ENCODE results near the gene HGFAC.
"Not testable (repeated sequence)": the region's sequence is repeated elsewhere in the genome, so short reads cannot be mapped to it uniquely, and the experiment has no call there.

Gene HGFAC

DNA sequence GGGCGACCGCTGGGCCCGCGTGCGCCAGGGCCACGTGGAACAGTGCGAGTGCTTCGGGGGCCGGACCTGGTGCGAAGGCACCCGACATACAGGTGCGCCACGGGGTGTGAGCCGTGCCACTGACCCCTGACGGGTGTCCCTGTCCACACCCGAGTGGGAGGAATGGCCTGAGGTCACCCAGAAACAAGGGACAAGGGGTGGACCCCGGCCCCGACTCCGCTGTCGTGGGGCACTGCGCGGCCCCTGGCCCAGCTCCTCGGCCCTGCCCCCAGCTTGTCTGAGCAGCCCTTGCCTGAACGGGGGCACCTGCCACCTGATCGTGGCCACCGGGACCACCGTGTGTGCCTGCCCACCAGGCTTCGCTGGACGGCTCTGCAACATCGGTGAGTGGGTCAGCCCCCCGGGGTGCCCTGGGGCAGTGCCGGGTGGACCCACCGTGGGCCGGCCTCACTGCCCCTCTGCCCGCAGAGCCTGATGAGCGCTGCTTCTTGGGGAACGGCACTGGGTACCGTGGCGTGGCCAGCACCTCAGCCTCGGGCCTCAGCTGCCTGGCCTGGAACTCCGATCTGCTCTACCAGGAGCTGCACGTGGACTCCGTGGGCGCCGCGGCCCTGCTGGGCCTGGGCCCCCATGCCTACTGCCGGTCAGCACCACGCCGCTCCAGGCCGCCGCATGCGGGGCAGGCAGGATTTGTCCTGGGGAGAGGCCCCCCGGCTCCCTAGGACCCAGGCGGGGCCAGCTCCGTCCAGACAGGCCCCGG is 2.8 kb downstream of the HGFAC start:
- DNase-seq = no peak

DNA sequence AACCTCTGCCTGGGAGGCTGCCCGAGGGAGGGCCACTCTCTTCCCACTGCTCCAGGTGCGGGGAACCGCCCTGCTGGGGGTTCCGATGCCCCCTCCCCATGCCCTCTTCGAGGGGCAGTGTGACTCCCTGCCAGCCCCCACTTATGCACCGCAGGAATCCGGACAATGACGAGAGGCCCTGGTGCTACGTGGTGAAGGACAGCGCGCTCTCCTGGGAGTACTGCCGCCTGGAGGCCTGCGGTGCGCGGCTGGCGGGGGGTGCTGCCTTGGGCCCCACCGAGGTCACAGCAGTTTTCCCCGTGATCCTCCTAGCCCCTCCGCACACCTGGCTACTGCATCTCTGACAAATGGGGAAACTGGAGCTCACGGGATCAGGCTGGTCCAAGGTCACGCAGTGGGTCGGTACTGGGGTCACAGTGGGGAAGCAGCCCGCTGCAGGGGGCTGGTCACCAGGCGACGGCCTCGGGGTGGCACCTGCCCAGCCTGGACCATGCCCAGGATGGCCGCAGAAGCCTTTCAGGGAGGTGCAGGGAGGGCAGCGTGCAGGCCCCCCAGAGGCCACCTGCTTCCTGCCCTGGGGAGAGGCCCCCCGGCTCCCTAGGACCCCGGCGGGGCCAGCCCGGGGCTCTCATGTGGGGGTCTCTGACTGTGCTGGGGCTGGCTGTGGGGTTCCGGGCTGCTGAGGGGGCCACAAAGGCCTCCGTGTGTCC is 3.5 kb downstream of the HGFAC start:
- no peak for DNase-seq

DNA sequence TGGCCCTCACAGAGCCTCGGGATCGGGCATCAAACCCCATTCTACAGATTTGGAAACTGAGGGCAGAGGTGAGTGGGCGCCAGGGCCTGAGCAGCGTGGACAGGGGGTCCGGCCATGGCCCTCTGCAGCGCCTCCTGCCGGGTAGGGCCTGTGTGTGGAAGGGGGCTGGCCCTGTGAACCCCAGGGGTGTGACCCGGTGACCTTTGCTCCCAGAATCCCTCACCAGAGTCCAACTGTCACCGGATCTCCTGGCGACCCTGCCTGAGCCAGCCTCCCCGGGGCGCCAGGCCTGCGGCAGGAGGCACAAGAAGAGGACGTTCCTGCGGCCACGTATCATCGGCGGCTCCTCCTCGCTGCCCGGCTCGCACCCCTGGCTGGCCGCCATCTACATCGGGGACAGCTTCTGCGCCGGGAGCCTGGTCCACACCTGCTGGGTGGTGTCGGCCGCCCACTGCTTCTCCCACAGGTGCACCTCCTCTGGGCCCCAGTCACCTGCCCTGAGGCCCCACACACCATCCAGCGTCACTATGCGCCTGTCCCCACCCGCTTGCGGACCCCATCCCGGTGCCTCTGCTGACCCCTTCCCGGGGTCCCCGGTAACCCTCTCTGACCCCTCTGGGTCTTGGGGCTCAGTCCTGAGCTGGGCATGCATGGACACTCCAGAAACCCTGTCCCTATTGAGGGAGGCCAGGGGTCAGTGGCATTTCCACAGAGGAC is 4.2 kb downstream of the HGFAC start:
- DNase-seq = no peak

DNA sequence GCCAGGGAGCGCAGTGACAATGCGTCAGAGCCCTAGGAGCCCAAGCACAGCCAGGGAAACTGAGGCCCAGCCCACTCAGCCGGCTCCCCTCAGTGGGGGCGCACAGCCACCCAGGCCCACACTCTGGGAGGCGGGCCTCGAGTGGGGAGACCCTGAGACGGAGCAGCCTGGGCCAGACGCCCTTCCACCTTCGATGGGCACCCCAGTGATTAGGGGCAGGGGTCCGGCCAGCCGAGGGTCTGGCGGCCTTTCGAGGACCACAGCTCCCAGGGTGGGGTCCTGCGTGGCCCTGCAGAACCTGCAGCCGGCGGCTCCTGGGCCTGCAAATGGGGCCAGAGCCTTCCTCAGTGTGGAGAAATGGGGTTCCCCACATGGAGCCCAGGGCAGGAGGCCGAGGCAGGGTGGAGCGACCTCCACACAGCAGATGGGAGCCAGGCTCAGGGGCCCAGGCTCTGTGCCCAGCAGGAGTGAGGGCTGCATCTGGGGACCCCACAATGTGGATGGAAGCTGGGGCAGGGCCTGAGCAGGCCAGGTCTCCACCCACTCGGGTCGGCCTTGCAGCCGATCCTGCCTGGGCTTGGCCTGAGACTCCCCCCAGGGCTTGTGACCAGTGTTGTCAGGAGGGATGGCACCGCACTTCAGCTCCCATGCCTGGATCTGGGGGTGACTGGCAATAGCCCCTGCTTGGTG is 5.0 kb downstream of the HGFAC start:
- DNase-seq = no peak

DNA sequence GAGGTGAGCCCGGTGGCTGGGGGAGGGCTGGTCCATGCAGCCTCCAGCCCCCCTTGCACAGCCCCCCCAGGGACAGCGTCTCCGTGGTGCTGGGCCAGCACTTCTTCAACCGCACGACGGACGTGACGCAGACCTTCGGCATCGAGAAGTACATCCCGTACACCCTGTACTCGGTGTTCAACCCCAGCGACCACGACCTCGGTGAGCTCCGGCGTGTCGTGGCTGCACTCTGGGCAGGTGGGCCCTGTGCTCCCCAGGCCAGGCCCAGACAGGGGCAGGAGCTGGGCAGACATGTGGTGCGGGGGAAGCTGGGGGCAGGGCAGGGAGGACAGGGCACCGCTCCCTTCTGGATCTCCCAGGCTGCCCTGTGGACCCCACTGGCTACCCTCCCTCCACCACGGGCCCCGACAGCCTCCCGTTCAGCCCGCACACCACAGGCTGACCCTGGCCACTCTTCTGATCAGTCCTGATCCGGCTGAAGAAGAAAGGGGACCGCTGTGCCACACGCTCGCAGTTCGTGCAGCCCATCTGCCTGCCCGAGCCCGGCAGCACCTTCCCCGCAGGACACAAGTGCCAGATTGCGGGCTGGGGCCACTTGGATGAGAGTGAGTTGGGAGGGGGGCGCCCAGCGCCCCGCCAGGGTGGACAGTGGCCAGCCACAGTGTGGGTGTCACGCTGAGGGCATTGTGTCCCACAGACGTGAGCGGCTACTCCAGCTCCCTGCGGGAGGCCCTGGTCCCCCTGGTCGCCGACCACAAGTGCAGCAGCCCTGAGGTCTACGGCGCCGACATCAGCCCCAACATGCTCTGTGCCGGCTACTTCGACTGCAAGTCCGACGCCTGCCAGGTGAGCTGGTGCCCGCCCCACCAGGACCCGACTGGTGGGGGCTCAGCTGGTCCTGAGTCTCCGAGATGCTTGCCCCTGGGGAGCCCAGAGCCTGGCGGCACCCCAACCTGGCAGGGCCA is 5.9 kb downstream of the HGFAC start:
- no peak for DNase-seq

DNA sequence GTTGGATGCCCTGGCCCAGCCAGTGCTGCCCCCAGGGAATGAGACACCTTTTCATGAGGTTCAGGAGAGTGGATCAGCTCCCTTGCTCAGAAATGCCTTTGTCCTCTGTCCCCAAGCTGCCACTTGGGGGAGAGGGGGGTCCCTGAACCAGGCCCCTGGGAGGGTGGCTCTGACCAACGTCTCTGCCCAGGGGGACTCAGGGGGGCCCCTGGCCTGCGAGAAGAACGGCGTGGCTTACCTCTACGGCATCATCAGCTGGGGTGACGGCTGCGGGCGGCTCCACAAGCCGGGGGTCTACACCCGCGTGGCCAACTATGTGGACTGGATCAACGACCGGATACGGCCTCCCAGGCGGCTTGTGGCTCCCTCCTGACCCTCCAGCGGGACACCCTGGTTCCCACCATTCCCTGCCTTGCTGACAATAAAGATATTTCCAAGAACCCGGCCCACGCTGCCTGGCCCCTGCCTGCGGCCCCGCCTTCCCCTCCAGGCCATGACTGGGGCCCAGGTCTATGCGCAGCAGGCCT is 7.3 kb downstream of the HGFAC start:
- no peak for DNase-seq

DNA sequence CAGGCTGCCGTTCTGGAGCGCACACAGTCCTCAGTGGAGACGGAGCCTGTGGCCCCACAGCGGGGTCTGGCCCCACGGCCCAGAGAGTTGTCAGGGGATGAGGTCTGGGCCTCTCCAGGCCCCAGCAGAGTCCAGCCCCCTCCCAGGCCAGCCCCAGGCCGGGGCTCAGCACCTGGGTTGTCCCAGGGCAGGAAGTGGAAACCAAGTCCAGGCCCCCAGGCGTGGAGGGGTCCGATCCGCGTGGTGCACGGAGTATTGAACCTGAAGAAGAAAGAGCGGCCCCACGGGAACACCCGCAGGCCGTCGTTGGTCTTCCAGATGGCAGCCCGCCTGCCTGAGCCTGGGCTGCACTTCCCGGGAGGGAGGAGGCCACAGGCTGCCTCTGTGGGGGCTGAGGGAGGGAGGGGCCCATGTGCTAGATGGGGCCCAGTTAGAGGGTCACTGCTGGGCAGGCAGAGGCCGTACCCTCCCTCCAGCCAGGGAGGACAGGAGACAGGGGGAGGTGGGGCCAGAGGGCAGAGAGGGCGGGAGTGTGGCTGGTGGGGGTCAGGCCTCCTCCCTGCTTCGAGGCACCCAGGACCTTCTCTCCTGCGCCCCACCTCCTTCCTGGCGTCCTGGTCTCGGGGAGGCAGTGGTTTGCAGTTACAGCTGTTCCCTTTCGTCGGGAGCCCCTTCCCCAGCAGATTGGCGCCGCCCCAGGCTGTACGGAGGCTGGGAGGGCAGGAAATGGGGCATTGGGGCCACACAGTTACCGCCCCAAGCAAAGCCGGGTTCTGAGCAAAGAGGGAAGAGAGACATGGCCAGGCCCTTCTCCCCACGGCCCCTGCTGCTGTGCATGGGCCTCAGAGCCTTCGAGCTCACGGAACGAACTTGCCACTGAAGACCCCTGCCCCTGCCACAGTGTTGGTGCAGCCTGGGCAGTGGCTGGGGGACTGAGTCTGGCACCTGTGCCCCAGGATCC is 8.1 kb downstream of the HGFAC start:
- DNase-seq = peak; percentile 61

DNA sequence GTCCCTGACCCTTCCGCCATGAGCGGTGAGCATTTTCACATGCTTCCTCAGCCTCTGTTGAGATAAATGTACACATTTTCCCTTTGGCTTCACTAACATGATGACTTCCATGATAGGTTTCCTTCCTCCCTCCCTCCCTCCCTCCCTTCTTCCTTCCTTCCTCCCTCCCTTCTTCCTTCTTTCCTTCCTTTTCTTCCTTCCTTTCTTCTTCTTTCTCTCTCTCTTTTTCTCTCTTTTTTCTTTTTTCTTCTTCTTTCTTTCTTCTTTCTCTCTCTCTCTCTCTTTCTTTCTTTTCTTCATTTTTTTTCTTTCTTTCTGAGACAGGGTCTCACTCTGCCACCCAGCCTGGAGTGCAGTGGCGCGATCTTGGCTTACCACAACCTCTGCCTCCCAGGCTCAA is 8.9 kb downstream of the HGFAC start:
- no peak for DNase-seq

DNA sequence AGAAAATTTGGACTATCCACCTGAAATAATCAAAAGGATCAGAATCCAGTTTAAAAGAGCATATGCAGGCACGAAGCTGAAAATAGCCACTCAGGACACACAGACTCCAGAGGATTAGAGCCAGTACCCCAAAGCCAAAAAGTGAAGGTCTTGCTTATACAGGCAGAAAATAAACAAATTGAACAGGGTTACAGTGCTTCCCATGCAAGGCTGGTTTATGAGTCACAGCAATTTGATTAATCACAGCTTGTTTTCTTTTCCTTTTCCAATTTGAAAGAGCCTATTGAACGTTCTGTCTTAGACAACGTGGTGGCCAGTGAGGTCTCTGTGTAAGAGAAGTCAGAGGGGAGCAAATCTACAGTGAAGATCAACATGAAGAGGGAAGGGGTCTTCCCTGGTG is 10.2 kb downstream of the HGFAC start:
- DNase-seq = no peak

DNA sequence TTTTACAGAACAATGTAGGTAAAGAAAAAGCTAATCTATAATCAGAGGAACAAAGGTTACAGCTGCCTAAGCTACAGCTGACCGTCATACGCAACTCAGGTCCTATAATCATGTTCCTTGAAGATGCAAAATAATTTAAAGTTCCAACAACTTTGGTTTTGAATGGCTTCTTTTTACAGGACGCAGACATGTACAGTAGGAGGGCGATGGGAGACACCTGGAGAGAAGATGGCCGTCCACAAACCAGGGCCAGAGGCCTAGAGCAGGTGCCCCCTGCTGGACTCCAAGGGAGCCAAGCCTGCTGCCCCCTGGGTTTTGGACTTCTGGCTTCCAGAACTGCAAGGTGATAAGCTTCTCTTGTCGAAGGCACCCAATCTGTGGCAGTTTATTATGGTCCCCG is 10.6 kb downstream of the HGFAC start:
- DNase-seq = no peak

DNA sequence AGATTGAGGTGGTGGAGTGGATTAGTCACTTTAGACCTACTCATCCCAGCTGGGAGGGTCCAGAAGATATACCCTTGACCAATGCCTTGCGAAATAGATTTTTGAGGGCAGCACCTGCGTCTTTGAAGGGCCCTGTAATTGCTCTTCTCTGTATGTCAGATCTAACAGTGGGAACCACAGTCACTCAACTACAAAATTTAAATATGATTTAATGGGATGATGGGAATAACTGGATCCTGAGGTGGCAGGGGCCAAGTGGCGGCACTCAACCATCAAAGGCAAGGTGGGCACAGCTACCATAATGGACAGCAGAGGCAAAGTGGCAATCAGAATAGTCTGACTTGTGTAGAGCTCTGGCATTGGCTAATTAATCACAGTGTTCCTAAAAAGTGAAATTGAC is 13.8 kb downstream of the HGFAC start:
- not testable (repeated sequence) for DNase-seq

DNA sequence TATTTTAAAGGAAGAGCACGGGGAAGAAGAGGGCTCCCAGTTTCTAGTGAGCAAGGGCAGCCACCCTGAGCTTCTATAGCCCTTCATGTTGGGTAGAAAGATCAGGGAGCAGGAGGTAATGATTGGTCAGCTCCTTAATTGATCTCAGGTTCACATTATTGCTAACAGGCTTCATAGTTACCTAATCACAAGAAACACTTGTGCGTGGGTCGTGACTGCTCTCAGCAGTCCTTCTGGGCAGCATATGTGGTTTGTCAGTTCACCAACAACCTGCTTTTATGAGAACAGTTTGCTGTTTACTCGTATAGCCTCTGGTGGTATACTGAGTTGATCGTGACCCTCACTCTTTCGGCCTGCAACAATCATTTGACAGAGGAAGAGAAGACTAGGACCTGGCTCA is 16.6 kb downstream of the HGFAC start:
- DNase-seq = no peak

DNA sequence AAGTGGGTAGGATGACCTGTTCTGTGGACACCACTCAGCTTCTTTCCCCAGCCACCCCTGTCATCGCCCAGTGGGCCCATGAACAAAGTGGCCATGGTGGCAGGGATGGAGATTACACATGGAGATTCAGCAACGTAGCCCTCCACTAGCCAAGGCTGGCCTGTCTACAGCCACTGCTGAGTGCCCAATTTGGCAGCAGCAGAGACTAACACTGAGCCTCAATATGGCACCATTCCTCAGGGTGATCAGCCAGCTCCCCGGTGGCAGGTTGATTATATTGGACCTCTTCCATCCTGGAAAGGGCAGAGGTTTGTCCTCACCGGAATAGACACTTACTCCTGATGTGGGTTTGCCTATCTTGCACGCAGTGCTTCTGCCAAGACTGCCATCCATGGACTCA is 17.4 kb downstream of the HGFAC start:
- DNase-seq = not testable (repeated sequence)

DNA sequence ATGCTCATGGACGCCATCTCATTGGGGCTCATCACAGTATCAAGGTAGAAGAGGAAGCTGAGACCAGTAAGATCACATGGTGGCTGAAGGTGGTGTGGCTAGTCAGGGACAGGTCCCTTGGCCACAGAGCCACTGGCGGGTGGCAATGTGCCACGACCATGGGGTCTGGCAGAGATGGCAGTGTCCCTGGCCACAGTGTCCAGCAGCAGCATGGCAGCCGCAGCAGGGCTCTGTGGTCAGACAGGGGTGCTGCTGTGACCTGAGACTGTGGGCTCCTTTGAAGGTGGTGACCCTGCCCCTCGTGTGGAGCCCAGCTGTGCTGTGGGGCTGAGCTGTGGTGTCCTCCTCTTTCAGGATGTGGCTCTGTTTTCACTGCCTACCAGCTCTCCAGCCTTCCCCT is 19.2 kb downstream of the HGFAC start:
- no peak for DNase-seq

DNA sequence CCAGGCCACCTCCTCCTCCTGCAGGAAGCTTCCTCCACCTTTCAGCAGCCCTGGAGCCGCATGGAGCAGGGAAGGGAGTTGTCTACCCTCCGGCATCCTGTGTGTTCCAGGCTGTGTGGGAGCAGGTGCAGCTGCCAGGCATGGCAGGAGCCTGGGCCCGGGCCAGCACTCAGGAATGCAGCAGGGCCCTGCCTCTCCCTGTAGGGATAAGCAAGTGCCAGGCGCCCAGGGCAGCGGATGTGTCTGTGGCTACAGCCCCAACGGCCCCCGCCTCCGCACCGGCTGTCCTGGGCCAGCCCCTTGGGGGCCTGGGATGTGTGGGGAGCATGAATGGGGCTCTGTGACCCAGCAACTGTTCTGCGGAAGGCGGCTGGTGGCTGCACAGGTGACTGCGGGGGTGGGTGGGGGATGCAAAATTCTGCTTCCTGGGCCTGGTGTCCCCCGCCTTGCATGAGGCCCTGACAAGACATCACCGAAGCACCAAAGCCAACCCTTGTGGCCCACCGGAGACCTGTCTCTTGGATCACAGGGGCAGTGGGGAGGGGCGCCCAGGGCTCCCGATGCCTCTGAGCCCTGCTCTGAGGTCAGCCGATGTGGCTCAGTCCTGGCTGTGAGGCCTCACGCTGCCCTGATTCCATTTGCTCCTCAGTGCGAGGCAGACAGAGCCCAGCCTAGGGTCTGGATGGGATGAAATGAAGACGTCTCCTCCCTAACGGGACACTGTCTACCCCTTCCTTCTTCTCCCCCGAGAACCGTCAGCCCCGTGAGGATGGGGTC is 19.9 kb downstream of the HGFAC start:
- peak; percentile 65 for DNase-seq

DNA sequence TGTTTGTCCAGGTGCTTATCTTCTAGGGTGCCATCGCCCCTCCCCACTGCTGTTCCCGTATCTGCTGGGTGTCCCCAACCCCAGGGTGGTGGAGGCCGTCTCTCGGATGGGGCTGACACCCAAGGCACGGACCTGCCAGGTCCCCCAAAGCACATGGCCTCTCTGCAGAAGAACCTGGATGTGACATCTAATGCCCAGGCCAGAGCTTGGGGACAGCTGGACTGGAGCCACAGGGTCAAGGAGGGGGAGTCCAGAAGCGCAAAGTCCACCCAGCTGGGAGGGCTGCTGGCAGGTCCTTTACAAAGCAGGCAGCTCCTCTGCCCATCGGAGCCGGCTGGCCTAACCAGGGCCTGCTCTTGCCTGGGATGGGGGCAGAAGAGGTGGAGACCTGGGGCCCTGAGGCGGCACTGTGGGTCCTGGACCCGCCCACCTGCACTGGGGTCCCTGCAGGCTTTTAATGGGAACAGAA is 20.6 kb downstream of the HGFAC start:
- no peak for DNase-seq

DNA sequence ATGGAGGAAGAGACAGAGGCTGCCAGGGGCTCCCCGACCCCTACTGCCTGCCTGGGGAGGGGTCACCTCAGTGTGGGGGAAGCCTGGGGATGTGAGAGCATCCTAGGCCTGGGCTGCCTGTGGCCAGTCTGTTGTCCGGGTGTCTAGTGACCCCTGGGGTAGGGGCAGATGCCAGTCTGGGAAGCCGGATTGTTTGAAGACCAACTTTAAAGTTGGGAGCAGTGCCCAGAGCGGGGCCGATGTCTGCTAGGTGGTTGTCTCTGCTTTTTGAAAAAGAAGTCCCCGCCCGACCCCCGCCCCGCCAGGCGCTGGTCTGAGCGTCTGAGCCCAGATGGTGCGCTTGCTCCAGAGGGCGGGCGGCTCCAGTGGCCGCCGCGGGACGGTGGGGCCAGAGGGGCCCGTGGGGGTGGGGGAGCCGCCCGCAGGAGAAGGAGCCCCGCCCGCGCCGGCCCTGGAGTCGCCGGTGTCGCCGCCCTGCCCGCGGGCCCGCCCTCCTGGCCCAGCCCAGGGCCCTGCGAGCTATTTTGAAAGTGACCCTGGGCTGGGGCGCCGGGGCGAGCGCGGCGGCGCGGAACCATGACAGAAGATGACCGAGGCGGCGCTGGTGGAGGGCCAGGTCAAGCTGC is 21.1 kb downstream of the HGFAC start, which contains the start of gene DOK7:
Gene DOK7 (plus strand): TSS at position 517 of the 626 bp plus-strand sequence. CDS start 70 bp downstream, at position 587.
- peak; percentile 47 for DNase-seq

DNA sequence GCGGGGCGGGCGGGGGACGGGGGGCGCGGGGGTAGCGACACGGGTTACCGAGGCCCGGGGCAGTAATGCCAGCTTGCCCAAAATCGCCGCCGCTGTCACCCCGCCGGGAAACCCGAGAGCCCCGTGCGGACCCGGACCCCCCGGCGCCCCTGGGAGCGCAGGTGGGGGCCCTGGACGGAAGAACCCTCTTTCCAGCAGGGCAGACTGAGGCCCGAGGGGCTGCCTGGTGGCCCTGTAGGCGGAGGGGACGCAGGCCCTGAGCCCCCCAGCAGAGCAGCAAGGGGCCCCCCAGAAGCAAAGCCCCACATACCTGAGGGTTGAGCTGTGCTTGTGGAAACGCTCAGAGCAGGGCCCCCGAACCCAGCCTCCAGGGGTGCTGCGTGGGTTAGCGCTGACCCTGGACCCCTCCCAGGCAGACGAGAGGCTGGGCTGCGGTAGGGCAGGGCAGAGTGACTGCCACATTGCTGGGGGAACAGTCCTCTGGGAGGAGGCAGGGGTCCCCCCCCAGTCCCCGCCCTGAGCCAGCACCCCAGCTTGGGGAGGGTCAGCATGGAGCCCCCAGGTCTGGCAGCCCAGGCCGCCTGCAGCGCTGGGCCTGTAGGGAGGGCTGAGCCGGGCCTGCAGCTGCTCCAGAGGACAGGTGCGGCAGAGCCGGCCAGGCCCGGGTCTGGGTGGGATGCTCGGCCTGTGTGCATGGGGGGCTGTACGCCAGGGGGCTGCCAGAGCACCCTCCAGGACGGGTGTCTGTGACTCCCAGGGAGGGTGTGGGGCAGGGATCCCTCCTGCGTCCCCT is 22.0 kb downstream of the HGFAC start:
- DNase-seq = no peak

Measured in eye (tissue), 1 donor.